Measurements from ENCODE around the gene RNF6. TPM values are rescaled to one million over a fixed set of nuclear protein-coding genes. Genes with fewer than 3 reads are reported as not detected.

RNF6 gene
- total and polyA plus RNA-seq, 2 donors (not counting 1 experiment from before 2014, with no cell fraction given), result 20.1 to 52.4 TPM

- peak overlapping the region; percentile 78 for H3K4me2 ChIP-seq (replicated peaks; ENCODE audit: low read depth, low read length, poor library complexity, severe bottlenecking)
- peaks cover 16 to 23% of the 10 kb centered on the region in 2 donors for H3K4me1 ChIP-seq (ENCODE audit: control insufficient read depth in 2 of 2, insufficient read depth in 2 of 2, low read length in 2 of 2)
- H4K20me1 ChIP-seq (ENCODE audit: control insufficient read depth, insufficient read depth, low read length, poor library complexity, severe bottlenecking), result peaks cover 2% of the 10 kb centered on the region
- no peaks in the 10 kb centered on the region for H3K27me3 ChIP-seq (replicated peaks in 1 of 4; ENCODE audit: control extremely low read depth in 1 of 4, control insufficient read depth in 3 of 4, insufficient read depth in 4 of 4, low read length in 3 of 4)
- peak overlapping the region; percentile 92 for H2AFZ ChIP-seq (ENCODE audit: insufficient read depth, low read depth, low read length, poor library complexity, severe bottlenecking)
- Mint-ChIP-seq H3K4me1 (peaks cover 30% of the 10 kb centered on the region), H3K4me3 (peak overlapping the region; percentile 95), H3K27ac (peak overlapping the region; percentile 100), H3K9me3 (ENCODE audit: insufficient read depth) (no peaks in the 10 kb centered on the region), H3K27me3 (peaks cover 2% of the 10 kb centered on the region)
- no peaks in the 10 kb centered on the region for H3K9me3 ChIP-seq (ENCODE audit: control extremely low read depth in 1 of 3, control insufficient read depth in 2 of 3, insufficient read depth in 1 of 3, low read length in 2 of 3)
- H3K4me3 ChIP-seq (ENCODE audit: control extremely low read depth in 1 of 5, extremely low read depth in 1 of 5, insufficient read depth in 1 of 5, low read depth in 2 of 5, low read length in 4 of 5), result peak overlapping the region; percentile 86 to 99 (median 99)
- intact Hi-C loops (cut with micrococcal nuclease), result loop anchor here (1.0 to 10.0 kb wide), 2 partner anchors 36 to 562 kb away; no protein-coding TSS in a partner anchor
- peaks cover 8 to 23% of the 10 kb centered on the region in 2 experiments for H3K36me3 ChIP-seq (replicated peaks in 1 of 2; ENCODE audit: control extremely low read depth in 1 of 2, control insufficient read depth in 1 of 2, extremely low read depth in 1 of 2, insufficient read depth in 2 of 2, low read length in 1 of 2)
- POLR2A ChIA-PET, result interaction anchor here (1.0 to 1.7 kb wide), 2 partner anchors 31 to 37 kb away, joined by 3 to 23 read pairs; partner anchors contain the start of gene CDK8
- CTCF ChIA-PET, result interaction anchor here (1.4 to 3.8 kb wide), 3 partner anchors 36 to 563 kb away, joined by 3 to 35 read pairs (median 5); no protein-coding TSS in a partner anchor
- H3K27ac ChIP-seq (ENCODE audit: low read length in 2 of 2), result peak overlapping the region; percentile 94 to 95
- peaks cover 21% of the 10 kb centered on the region for H3K79me2 ChIP-seq (ENCODE audit: control insufficient read depth, insufficient read depth, low read length)
- DNase-seq (no peak), ATAC-seq (ENCODE audit: low read depth) (no peak)
- 44% methylated on average over 13 of the region's 16 CpGs for WGBS (ENCODE audit: insufficient coverage)
- TF ChIP-seq EZH2 (IDR thresholded peaks at IDR 0.05; ENCODE audit: borderline replicate concordance, insufficient read depth, low read depth, low read length, poor library complexity, severe bottlenecking), result no peak
- TF ChIP-seq CTCF (IDR thresholded peaks at IDR 0.05), result no peak
- H3K9ac ChIP-seq (ENCODE audit: low read length), result peak overlapping the region; percentile 85
These were observed 469 bp upstream of the RNF6 start for GRCh38 chr13:26222520-26223046.

GRCh38 chr13:26221399-26221720 lies 754 bp downstream of the RNF6 start:
- peaks cover 16 to 23% of the 10 kb centered on the region in 2 donors for H3K4me1 ChIP-seq (ENCODE audit: control insufficient read depth in 2 of 2, insufficient read depth in 2 of 2, low read length in 2 of 2)
- Mint-ChIP-seq H3K27me3 (no peaks in the 10 kb centered on the region), H3K9me3 (ENCODE audit: insufficient read depth) (no peaks in the 10 kb centered on the region), H3K4me1 (peaks cover 30% of the 10 kb centered on the region), H3K4me3 (peak overlapping the region; percentile 95), H3K27ac (peak overlapping the region; percentile 100)
- H2AFZ ChIP-seq (ENCODE audit: insufficient read depth, low read depth, low read length, poor library complexity, severe bottlenecking), result peak overlapping the region; percentile 92
- POLR2A ChIA-PET, result interaction anchor here (1.3 kb wide), 1 partner anchor 15 kb away, joined by 4 read pairs; no protein-coding TSS in a partner anchor
- intact Hi-C loops (cut with micrococcal nuclease), result loop anchor here (1.0 to 10.0 kb wide), 3 partner anchors 32 to 1299 kb away; a partner anchor contains a TSS
- WGBS (ENCODE audit: insufficient coverage), result 0% methylated on average over 16 of the region's 16 CpGs
- H3K36me3 ChIP-seq (replicated peaks in 1 of 2; ENCODE audit: control extremely low read depth in 1 of 2, control insufficient read depth in 1 of 2, extremely low read depth in 1 of 2, insufficient read depth in 2 of 2, low read length in 1 of 2), result peaks cover 8 to 34% of the 10 kb centered on the region in 2 experiments
- peak overlapping the region; percentile 85 for H3K9ac ChIP-seq (ENCODE audit: low read length)
- no peaks in the 10 kb centered on the region for H3K27me3 ChIP-seq (replicated peaks in 1 of 4; ENCODE audit: control extremely low read depth in 1 of 4, control insufficient read depth in 3 of 4, insufficient read depth in 4 of 4, low read length in 3 of 4)
- H4K20me1 ChIP-seq (ENCODE audit: control insufficient read depth, insufficient read depth, low read length, poor library complexity, severe bottlenecking), result peaks cover 7% of the 10 kb centered on the region
- ATAC-seq (ENCODE audit: low read depth), result peak; percentile 1
- H3K79me2 ChIP-seq (ENCODE audit: control insufficient read depth, insufficient read depth, low read length), result peaks cover 21% of the 10 kb centered on the region
- CTCF ChIA-PET, result interaction anchor here (1.4 to 3.8 kb wide), 2 partner anchors 35 to 565 kb away, joined by 3 to 35 read pairs; no protein-coding TSS in a partner anchor
- DNase-seq, result no peak
- peak overlapping the region; percentile 78 for H3K4me2 ChIP-seq (replicated peaks; ENCODE audit: low read depth, low read length, poor library complexity, severe bottlenecking)
- H3K9me3 ChIP-seq (ENCODE audit: control extremely low read depth in 1 of 3, control insufficient read depth in 2 of 3, insufficient read depth in 1 of 3, low read length in 2 of 3), result no peaks in the 10 kb centered on the region
- peak overlapping the region; percentile 94 to 95 for H3K27ac ChIP-seq (ENCODE audit: low read length in 2 of 2)
- TF ChIP-seq CTCF (IDR thresholded peaks at IDR 0.05) (no peak), EZH2 (IDR thresholded peaks at IDR 0.05; ENCODE audit: borderline replicate concordance, insufficient read depth, low read depth, low read length, poor library complexity, severe bottlenecking) (no peak)
- H3K4me3 ChIP-seq (ENCODE audit: control extremely low read depth in 1 of 5, extremely low read depth in 1 of 5, insufficient read depth in 1 of 5, low read depth in 2 of 5, low read length in 4 of 5), result peak overlapping the region; percentile 86 to 99 (median 99)

Data from B cell (primary cell).